Bronchial epithelial cell (primary cell): ENCODE results near the gene CNFN. TPM values are rescaled to one million over a fixed set of nuclear protein-coding genes. Genes with fewer than 3 reads are reported as not detected.

ENCODE experiments used
- DNase-seq: peaks from one replicate; pipeline ENCODE4 v3.0.0-alpha.2; 2010; ENCODE audit warnings: low read depth
- FAIRE-seq: peaks from 2 replicates; lab custom pipeline; 2011; peaks lifted over from hg19 to GRCh38; lab: Jason Lieb, UNC
- H3K27me3 ChIP-seq: 2 replicates; pipeline ENCODE4 v1.5.1; 2011; ENCODE audit warnings: low read length; ENCODE audit not compliant: control insufficient read depth, insufficient read depth
- H3K36me3 ChIP-seq: 2 replicates; pipeline ENCODE4 v1.5.1; 2011; ENCODE audit warnings: low read length; ENCODE audit not compliant: control insufficient read depth, insufficient read depth
- H3K4me3 ChIP-seq: 2 replicates; pipeline ENCODE4 v1.5.1; 2011; ENCODE audit warnings: mild to moderate bottlenecking, low read depth, low read length, control low read depth
- CTCF ChIP-seq: IDR thresholded peaks from 2 replicates; pipeline ENCODE4 v1.5.1; 2011; ENCODE audit warnings: mild to moderate bottlenecking, moderate library complexity, low read length, control low read depth, inconsistent platforms; ENCODE audit not compliant: insufficient read depth, severe bottlenecking
- total RNA-seq: library from RNA; depleted of rRNA; stranded (reverse); fragments of >200 nt; gene quantifications from 2 replicates; pipeline ENCODE4 v1.2.1, GENCODE V29; 2014

Gene CNFN
- total RNA-seq, 1 donor from 2014 or later = not detected

GRCh38 chr19:42428676-42429075, 38.6 kb upstream of the CNFN start:
- Histone ChIP-seq H3K36me3 (no peaks in the 10 kb centered on the region), H3K4me3 (no peak overlapping the region), H3K27me3 (no peaks in the 10 kb centered on the region)
- no peak for TF ChIP-seq CTCF
- no peak for DNase-seq
- no peak for FAIRE-seq

- DNase-seq (no peak), FAIRE-seq (no peak)
- H3K4me3 ChIP-seq = no peak within 1 kb of the TSS
- no peaks in the 10 kb centered on the region for H3K36me3 ChIP-seq
- no peaks in the 10 kb centered on the region for H3K27me3 ChIP-seq
- no peak for TF ChIP-seq CTCF
Observed at GRCh38 chr19:42427313-42427712, 37.2 kb upstream of the CNFN start, which contains the start of gene LIPE. LIPE (minus strand) TSS chr19:42427388; CDS start chr19:42427149, 239 bp downstream.

- no peaks in the 10 kb centered on the region for H3K27me3 ChIP-seq
- TF ChIP-seq CTCF = no peak
- no peaks in the 10 kb centered on the region for H3K36me3 ChIP-seq
- FAIRE-seq (no peak), DNase-seq (no peak)
- no peak overlapping the region for H3K4me3 ChIP-seq
Observed at GRCh38 chr19:42426643-42427042, 36.5 kb upstream of the CNFN start.

GRCh38 chr19:42424712-42425131, 34.6 kb upstream of the CNFN start:
- no peak for DNase-seq
- no peak for FAIRE-seq
- H3K36me3 ChIP-seq = no peaks in the 10 kb centered on the region
- H3K4me3 ChIP-seq = no peak overlapping the region
- H3K27me3 ChIP-seq = no peaks in the 10 kb centered on the region
- no peak for TF ChIP-seq CTCF

- no peaks in the 10 kb centered on the region for H3K36me3 ChIP-seq
- no peak for TF ChIP-seq CTCF
- no peak for DNase-seq
- H3K4me3 ChIP-seq = no peak overlapping the region
- H3K27me3 ChIP-seq = no peaks in the 10 kb centered on the region
- no peak for FAIRE-seq
Observed at GRCh38 chr19:42424345-42424707, 34.2 kb upstream of the CNFN start.

- no peak for FAIRE-seq
- TF ChIP-seq CTCF = no peak
- Histone ChIP-seq H3K36me3 (no peaks in the 10 kb centered on the region), H3K4me3 (peak overlapping the region; percentile 59), H3K27me3 (no peaks in the 10 kb centered on the region)
- DNase-seq = peak; percentile 83
Observed at GRCh38 chr19:42423462-42424344, 33.6 kb upstream of the CNFN start.
